IPS-18c (cell line): ENCODE data around the gene SACS.
A peak's percentile ranks its signal among the peaks of the same experiment; 100 is the strongest.
"Not testable (repeated sequence)": the region's sequence is repeated elsewhere in the genome, so short reads cannot be mapped to it uniquely, and the experiment has no call there.

Source experiments
- H3K4me3 ChIP-seq: 2 replicates; pipeline ENCODE4 v1.7.0; 2013; ENCODE audit warnings: low read depth, mild to moderate bottlenecking, low read length, moderate library complexity; ENCODE audit not compliant: insufficient read depth
- H3K9me3 ChIP-seq: one replicate; pipeline ENCODE4 v1.6.1; 2013; ENCODE audit warnings: mild to moderate bottlenecking, low read length, moderate library complexity; ENCODE audit not compliant: control insufficient read depth, insufficient read depth

The SACS gene

DNA sequence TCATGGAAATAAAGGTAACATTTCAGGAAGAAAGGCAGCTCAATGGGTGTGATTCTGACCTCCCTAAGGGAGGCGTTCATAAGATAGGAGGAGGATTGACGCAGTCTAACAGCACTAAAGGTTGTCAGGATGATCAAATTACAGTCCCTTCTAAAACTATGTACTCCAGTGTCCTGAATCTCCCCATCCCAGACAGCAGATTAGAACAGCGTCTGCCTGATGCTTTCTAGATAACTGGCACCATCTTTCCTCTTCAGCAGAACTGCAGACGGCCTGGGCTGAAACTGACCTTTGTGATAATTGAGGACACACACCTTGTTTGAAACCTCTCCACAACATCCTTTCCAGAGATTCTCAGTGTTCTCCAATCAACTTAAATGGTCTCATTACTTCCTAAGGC is 25.5 kb upstream of the SACS start:
- no peak overlapping the region for H3K4me3 ChIP-seq
- no peaks in the 10 kb centered on the region for H3K9me3 ChIP-seq

DNA sequence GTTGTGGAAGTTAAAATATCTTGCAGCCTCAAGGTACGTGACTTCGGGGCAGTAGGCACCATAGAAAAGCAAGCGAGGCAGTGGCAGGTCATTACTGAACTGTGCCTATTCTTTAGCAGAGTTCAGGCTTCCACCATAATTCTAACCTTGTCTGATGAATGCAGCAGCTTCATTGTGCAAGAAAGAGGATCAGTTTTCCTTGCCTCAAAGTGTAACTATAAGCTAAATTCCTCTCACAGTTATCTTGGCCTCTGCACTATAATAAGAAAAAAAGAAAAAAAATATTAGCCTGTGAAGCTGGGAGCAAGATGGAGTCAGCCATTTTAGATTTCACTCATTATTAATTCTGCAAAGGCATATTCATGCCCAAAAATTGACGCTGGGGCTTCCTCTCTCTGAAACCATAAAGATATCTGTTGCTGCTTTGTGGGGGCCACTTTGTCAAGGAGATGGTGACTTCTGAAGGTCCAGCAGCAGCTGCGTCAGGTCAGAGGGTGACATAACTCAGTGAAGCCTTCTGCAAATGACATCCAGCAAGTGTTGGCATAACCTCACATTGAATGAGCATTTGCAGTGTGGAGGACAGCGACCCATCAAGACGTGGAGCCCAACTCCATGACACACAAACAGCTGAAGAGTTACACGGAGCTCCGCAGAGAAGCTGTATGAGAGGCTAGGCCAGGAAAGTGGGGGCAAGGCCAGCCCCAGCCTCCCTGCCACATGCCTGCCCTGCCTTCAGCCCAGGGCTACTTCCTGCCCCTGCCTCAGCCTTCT is 23.1 kb upstream of the SACS start:
- H3K9me3 ChIP-seq: no peaks in the 10 kb centered on the region

DNA sequence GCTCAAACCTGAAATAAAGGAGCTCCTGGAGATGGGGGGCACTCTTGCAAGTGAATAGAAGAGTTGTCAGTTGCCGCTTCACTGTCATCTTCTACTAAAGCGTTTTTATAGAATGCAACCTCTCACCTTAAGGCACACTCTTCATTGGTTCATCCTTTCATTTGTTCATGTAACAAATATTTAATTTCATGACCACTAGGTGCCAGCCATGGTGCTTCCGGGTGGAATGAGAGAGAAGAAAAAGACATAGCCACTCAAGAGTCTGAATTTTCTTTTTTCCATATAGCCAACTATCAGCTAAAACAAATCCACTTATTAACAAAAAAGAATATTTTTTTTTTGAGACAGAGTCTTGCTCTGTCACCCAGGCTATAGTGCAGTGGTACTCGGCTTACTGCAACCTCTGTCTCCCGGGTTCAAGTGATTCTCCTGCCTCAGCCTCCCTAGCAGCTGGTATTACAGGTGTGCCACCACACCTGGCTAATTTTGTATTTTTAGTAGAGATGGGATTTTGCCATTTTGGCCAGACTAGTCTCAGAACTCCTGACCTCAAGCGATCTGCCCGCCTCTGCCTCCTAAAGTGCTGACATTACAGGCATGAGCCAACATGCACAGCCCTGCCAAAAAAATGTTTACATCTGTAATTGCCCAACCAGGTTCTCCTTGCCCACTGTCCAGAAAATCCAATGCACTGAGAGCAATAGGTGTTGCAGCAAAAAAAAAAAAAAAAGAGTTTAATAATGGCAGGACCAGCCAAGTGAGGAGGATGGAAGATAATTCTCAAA is 22.1 kb upstream of the SACS start:
- H3K4me3 ChIP-seq: no peak overlapping the region

More for the DNA sequence above, 23.1 kb upstream of the SACS start:
- no peak overlapping the region for H3K4me3 ChIP-seq

DNA sequence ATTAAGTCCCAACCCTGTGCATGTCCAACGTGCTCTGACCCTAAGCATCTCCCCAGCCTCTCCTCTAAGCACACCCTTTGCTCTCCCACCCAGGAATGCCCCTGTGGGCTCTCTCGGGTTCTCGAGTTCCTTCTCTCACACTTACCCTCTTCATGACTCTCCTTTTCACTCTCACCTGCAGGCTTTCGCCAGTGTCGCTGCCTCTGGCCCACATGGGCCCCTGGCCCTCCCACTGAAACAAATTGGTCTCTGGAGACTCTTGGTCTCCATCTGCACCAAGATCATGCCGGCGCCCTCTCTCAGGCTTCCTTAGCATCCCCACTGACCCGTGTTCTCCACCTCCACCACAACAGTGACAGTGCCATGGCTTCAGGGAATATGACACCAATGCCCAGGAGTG is 19.6 kb upstream of the SACS start:
- H3K4me3 ChIP-seq: no peak overlapping the region
- no peaks in the 10 kb centered on the region for H3K9me3 ChIP-seq

More for the DNA sequence above, 22.1 kb upstream of the SACS start:
- no peaks in the 10 kb centered on the region for H3K9me3 ChIP-seq

DNA sequence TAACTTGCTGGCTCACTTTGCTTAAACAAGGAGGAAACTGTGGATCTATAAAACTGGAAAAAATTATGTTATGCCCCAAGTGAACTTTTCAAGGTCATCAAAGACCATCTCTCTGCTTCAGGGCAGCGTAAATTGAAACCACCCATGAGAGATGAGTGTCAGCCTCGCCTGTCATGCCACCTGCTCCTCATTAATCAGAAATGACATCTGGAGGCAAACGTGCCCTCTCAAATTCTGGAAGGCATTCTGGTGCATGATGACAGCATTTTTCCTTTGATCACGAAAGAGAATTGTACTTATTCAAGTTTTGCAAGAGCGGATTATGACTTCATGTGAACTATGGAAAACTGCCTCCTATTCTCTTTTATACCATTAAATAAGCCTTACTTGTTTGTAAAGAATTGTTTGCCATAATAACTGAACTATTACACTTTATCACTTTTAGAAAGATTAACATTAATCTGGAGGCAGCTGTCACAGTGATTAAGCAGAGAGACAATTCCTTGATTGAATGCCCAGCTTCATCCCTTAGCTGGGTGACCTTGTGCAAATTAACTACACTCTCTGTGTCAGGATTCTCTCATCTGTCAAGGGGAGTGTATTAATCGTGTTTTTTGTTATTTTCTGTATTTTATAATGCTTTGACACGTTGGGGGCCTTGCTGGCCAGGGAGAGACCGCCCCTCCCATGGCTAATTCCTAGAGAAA is 17.0 kb upstream of the SACS start:
- H3K4me3 ChIP-seq: no peak overlapping the region

DNA sequence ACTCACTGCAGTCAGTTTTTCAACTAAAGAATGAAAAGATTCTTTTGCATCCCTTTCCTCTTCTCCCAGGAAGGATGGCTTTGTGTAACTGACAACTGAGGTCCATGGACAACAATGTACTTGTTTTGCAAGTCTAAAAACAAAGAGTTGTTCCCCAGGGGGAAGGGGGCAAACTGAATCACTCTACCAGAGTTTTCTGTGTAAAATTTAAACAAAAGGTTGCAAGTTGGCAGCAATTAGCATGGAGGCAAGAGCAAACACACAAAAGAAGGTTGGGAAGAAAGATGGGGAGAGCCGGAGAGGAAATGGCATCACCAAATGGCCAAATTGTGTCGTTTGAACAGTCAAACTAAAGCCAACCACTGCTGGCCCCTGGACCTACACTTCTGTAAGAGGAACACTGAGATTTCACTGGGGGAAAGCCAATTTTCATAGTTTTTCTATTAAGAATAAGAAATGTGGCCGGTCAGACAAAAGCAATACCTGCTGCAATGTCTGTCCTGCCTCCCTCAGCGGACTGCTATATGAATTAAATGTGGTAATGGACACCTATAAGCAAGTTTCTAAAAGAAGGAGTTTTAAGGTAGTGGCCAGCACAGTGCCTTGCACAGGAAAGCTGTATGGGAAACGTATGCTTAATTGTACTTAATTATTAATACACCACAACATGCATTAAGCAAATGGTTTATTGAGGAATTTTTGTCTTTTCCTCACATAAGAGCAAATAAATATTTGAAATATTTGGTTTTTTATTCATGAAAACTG is 16.1 kb upstream of the SACS start:
- Histone ChIP-seq H3K4me3 (peak overlapping the region; percentile 10; the same call in 1 of the 2 replicates), H3K9me3 (no peaks in the 10 kb centered on the region)

More for the DNA sequence above, 17.0 kb upstream of the SACS start:
- no peaks in the 10 kb centered on the region for H3K9me3 ChIP-seq

DNA sequence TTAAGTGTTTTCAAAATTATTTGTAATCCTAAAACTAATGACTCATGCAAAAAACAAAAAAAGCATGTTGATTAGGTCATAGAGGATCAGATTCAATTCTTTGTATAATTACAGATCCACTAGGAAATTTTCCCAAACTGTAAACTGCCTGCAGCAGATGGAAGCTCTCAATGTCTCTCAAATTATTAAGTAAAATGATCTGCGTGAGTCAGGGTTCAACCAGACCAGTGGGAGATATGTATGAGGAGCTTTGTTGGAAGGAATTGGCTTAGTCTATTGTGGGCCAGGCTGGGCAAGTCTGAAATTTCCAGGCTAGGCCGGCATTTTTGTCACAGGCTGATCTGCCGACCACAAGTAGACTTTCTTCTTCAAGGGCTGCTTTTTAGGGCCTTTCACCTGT is 14.4 kb upstream of the SACS start:
- no peak overlapping the region for H3K4me3 ChIP-seq

DNA sequence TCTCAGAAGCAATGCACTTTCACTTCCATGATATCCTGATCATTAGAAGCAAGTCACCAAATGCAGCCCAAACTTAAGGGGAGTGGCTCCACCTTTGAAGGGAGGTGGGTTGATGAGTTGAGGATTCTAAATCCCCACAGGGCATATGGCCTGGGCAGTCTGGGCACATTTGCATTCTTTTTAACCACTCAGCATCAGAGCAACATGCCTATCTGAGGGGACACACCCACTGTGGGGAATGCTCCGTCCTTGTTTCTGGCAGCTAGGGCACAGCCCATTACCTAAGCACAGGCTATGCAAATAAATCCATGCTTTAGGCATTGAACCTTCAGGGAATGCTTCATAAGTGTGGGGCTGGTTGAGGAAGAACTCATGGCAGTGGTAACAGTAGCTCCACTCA is 12.3 kb upstream of the SACS start:
- Histone ChIP-seq H3K9me3 (no peaks in the 10 kb centered on the region), H3K4me3 (no peak overlapping the region)

More for the DNA sequence above, 14.4 kb upstream of the SACS start:
- H3K9me3 ChIP-seq: no peaks in the 10 kb centered on the region

DNA sequence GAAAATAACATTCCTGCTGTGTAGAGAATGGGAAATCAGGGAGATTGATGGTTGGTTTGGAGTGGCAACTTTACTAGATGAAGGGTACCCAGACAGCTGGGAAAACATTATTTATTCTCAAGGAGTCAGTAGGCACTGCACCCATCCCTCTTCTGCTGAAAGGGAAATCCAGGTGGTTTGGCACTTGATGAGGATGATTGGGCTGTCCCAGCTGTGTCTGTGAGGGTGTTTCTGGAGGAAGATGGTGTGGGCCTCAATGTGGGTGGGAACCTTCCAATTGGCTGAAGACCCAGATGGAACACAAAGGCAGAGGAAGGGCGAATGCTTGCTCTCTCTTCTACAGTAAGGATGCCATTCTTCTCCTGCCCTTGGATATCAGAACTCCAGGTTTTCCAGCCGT is 10.4 kb upstream of the SACS start:
- H3K9me3 ChIP-seq: no peaks in the 10 kb centered on the region
- H3K4me3 ChIP-seq: no peak overlapping the region

DNA sequence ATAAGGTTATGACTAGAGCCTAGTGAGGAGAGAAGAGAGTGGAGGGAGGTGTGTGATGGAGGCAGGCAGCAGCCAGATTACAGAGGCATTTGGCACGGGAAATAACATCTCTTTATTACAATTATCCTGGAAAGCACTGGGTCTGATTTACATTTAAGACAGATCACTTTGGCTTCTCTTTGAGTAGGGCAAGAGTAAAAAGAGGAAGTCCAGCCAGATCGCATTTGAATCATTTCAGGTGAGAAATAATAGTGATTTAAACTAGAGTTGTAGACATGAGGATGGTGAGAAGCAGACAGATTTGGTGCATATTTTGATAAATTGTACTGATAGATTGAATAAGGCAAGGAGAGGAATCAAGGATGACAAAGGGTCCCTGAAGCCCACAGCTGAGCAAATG is 9.6 kb upstream of the SACS start:
- Histone ChIP-seq H3K4me3 (no peak overlapping the region), H3K9me3 (no peaks in the 10 kb centered on the region)

DNA sequence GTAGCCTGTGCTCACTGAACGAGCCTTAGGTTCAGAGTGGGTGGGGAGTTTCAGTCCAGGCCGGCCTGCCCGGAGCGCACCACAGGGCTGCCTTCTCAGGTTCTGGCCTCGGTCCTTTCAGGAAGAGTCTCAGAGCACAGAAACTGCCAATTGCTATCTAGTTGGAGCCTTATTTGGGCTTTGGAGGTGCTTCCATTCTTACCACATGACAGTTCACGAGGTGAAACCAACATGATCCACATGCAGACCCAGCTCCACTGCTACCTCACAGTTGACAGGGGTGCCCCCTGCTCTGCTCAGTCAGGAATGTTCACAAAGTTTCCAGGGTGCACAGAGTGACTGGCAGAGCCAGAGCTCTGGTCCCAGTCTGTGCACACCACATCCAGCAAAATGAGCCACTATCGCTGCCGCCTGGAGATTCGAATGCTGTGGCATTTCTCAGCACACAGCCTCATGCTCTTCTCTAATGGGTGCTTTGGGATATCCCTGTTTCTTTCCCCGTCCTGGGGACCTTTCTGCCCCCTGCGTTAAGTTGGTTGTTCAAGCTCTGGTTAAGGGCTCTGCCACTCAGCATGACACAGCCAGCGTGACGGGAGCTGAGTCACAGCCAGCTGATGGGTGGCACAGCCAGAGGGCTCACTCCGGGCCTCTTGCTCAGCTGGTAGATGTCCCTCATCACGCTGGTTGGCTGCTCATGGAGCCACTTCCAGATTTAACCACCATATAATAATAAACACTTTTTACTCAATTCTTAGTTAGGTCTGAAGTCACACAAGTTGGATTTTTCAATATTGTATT is 7.5 kb upstream of the SACS start:
- H3K9me3 ChIP-seq: no peaks in the 10 kb centered on the region
- H3K4me3 ChIP-seq: no peak overlapping the region

DNA sequence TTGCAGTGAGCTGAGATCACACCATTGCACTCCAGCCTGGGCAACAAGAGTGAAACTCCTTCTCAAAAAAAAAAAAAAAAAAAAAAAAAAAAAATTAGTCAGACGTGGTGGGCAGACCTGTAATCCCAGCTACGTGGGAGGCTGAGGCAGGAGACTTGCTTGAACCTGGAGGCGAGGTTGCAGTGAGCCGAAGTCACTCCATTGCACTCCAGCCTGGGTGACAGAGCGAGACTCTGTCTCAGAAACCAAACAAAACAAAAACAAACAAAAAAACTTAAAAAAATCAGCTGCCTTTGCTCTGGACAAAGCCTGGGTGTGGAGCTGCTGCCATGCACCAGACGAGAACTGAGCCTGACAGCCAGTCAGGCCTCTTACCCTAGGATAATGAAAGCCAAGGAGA is 6.8 kb upstream of the SACS start:
- H3K9me3 ChIP-seq, H3K4me3 ChIP-seq: not testable (repeated sequence)

DNA sequence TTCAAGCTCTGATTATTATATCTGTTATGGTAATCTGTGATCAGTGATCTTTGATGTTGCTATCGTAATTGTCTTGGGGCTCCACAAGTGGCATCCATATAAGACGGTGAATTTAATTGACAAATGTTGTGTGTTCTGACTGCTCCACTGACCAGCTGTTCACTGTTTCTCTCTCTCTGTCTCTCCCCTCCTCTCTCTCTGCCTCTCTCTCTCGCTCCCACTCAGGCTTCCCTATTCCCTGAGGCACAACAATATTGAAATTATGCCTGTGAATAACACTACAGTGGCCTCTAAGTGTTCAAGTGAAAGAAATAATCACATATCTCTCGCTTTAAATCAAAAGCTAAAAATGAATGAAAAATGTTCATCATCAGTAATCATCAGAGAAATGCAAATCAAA is 4.4 kb upstream of the SACS start:
- Histone ChIP-seq H3K9me3 (no peaks in the 10 kb centered on the region), H3K4me3 (no peak overlapping the region)

DNA sequence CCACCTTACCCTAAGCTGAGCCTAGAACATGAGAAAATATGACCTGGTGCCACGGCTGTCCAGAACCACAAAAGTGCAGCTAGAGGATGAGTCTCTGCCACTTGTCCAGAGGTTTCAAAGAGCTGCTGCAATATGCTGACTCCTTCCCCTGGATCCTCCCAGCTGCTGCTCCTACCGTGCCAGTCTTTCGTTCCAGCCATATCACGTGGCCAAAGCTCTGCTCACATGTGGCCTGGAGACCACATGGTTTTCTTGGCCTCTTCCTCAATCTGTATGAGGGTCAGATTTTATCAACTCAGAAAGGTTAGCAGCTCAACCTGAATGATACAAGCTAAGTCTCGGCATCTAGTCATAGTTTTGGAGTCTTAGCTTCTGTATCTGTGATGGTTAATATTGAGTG is 3.2 kb upstream of the SACS start:
- H3K9me3 ChIP-seq: no peaks in the 10 kb centered on the region
- H3K4me3 ChIP-seq: no peak overlapping the region

DNA sequence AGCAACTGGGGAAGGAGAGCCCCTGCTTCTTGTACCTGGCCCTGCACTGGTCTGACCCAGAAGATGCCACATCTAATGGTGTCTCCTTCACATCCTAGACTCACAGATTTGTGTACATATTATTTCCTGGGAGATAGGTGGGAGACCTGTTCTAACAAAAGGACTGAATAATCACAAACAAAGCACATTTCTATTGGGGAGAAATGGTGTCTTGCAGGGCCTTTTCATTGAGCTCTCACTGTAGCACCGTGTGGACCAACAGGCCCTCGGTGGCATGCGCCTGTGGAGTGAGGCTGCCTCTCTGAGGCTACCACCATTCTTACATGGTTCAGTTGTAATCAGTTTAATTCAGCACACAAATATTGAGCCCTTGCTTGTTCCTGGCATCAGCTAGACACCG is 989 bp upstream of the SACS start:
- H3K9me3 ChIP-seq: no peaks in the 10 kb centered on the region
- H3K4me3 ChIP-seq: no peak overlapping the region

DNA sequence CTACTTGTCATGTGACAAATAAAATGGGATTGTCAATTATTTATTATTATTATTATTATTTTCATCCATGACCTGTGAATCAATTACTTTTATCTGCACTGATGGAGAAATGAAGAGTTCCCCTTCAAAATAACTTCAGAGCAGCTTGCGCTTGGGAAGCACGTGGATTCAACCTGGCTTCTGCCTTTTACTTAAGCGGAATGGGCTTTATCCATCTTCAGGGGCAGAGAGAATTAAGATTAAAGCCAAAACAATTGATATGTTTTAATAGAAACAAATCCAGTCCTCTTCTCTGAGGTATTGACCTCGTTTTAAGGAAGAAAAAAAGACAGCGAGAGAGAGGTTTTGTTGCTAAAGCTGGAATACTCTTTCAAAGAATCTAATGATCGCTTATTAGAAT is 876 bp downstream of the SACS start:
- no peaks in the 10 kb centered on the region for H3K9me3 ChIP-seq
- peak overlapping the region; percentile 77; the same call in 1 of the 2 replicates for H3K4me3 ChIP-seq
